Kidney (tissue), 14 donors: Measurements from ENCODE around the gene SH3RF3. TPM values are rescaled to one million over a fixed set of nuclear protein-coding genes. Genes with fewer than 3 reads are reported as not detected.

Experiments
- DNase-seq, 5 donors: peaks; one replicate each; pipeline ENCODE4 v3.0.0-alpha.2; 2013 to 2020
- FAIRE-seq: peaks from 2 replicates; lab custom pipeline; 2012; peaks lifted over from hg19 to GRCh38; lab: Jason Lieb, UNC
- H3K27ac ChIP-seq, 2 donors: one replicate each; pipeline ENCODE4 v1.7.0; 2013; ENCODE audit warnings: low read depth in 2 of 2, low read length in 2 of 2, inconsistent platforms in 1 of 2
- H3K27me3 ChIP-seq: one replicate; pipeline ENCODE4 v1.7.1; 2013; ENCODE audit warnings: low read length, inconsistent platforms; ENCODE audit not compliant: control insufficient read depth, insufficient read depth
- H3K36me3 ChIP-seq, 3 donors: one replicate each; pipeline versions ENCODE4 v1.7.0 to v1.7.1; 2013; ENCODE audit warnings: low read length in 3 of 3, control low read depth in 1 of 3, inconsistent platforms in 1 of 3; ENCODE audit not compliant: insufficient read depth in 3 of 3, control insufficient read depth in 2 of 3
- H3K4me1 ChIP-seq, 3 donors: one replicate each; pipeline versions ENCODE4 v1.7.0 to v1.7.1; 2013; ENCODE audit warnings: low read length in 3 of 3, inconsistent platforms in 1 of 3, low read depth in 1 of 3; ENCODE audit not compliant: control insufficient read depth in 2 of 3, insufficient read depth in 2 of 3
- H3K4me3 ChIP-seq, 3 donors: one replicate each; pipeline versions ENCODE4 v1.7.0 to v1.8.1; 2013; ENCODE audit warnings: low read length in 3 of 3, control low read depth in 1 of 3, inconsistent platforms in 1 of 3
- H3K9ac ChIP-seq, 3 donors: one replicate each; pipeline versions ENCODE4 v1.7.0 to v1.7.1; 2013; ENCODE audit warnings: low read length in 3 of 3, control low read depth in 1 of 3, inconsistent platforms in 1 of 3
- H3K9me3 ChIP-seq, 3 donors: one replicate each; pipeline versions ENCODE4 v1.7.0 to v1.7.1; 2013; ENCODE audit warnings: low read length in 3 of 3, control low read depth in 1 of 3, inconsistent platforms in 1 of 3; ENCODE audit not compliant: control insufficient read depth in 2 of 3, insufficient read depth in 1 of 3
- intact Hi-C: fragments of 100-400 bp; cut with DNase I; formaldehyde crosslinking; loops from one replicate; pipeline ENCODE4 v1.11.1; 2022
- polyA plus RNA-seq: library from polyadenylated mRNA; stranded (reverse); fragments of 350-450 nt; fragmentation: Illumina TruSeq; extraction: RNeasy Lipid Tissue Mini Kit (QIAGEN cat#74804); gene quantifications from one replicate; pipeline ENCODE4 v1.2.3, GENCODE V29; 2014; ENCODE audit warnings: low read depth, low replicate concordance; ENCODE audit not compliant: insufficient read depth
- total RNA-seq: library from RNA; stranded (reverse); fragmentation: NEBNext Ultra II Directional; extraction: Animal tissue kit (Norgen Biotek cat#: 25700); gene quantifications from one replicate; pipeline ENCODE4 v1.2.1, GENCODE V29; 2021
- TF ChIP-seq, protein P1 (sequence below): IDR thresholded peaks from 3 replicates; pipeline ENCODE4 v1.5.1; 2012; ENCODE audit warnings: mild to moderate bottlenecking, moderate library complexity, borderline replicate concordance; ENCODE audit not compliant: insufficient read depth; ENCODE audit errors: extremely low read depth
- donor health status: control.
- donor health status: control.
- donor health status: control.
- donor health status: control.
- donor health status: control.
- donor health status: DM: yes; HTN: yes; CAD: no.
- donor health status: Normal renal cell carcinoma (clear cell type).

The SH3RF3 gene
- total and polyA plus RNA-seq, 2 donors from 2014 or later: 1.7 to 10.7 TPM

DNA sequence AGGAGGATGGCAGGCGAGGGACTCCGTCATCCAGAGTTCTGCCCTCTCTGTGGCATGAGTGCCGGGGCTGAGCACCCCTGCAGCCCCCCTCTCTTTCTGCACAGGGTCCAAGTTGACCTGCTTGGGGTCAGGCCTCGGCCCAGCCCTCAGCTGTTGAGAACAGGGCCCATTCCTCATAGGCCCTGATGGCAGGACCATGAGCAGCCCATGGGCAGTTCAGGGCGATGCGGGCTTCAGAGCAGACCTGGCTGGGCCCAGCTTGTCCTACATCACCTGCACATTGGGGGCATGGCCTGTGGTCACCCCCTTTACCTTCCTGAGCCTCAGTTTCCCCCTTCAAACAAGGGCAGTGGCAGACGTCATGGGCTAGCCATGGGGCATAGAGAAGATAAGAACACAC, 246.7 kb downstream of the SH3RF3 start:
- Histone ChIP-seq H3K9me3 (no peaks in the 10 kb centered on the region), H3K4me1 (no peaks in the 10 kb centered on the region), H3K9ac (no peak overlapping the region), H3K4me3 (no peak overlapping the region), H3K36me3 (no peaks in the 10 kb centered on the region), H3K27ac (no peak overlapping the region), H3K27me3 (no peaks in the 10 kb centered on the region)
- intact Hi-C loops: no loop called here
- FAIRE-seq: no peak
- TF ChIP-seq, protein P1, sequence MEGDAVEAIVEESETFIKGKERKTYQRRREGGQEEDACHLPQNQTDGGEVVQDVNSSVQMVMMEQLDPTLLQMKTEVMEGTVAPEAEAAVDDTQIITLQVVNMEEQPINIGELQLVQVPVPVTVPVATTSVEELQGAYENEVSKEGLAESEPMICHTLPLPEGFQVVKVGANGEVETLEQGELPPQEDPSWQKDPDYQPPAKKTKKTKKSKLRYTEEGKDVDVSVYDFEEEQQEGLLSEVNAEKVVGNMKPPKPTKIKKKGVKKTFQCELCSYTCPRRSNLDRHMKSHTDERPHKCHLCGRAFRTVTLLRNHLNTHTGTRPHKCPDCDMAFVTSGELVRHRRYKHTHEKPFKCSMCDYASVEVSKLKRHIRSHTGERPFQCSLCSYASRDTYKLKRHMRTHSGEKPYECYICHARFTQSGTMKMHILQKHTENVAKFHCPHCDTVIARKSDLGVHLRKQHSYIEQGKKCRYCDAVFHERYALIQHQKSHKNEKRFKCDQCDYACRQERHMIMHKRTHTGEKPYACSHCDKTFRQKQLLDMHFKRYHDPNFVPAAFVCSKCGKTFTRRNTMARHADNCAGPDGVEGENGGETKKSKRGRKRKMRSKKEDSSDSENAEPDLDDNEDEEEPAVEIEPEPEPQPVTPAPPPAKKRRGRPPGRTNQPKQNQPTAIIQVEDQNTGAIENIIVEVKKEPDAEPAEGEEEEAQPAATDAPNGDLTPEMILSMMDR: no peak
- peak in 3 of 5 donors; percentile 5 to 59 (median 19) for DNase-seq

DNA sequence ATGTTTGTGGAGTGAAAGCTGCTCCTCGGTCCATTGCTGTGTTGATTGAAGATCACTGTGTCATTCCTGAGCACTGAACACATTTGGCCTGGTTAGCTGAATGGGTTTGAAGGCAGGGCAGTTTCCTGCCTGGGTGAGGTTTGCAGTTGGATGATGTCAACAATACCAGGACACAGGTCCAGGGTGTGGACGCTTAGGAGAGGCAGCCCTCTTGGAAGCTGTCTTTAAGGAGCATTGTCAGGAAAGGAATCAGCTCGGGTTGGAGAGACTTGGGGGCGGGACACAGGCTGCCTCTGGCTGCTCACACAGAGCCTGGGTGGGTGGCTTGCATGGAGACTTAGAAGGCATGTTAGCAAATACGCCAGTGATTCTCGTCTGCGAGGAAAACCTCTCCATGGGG, 247.1 kb downstream of the SH3RF3 start:
- no peaks in the 10 kb centered on the region for H3K4me1 ChIP-seq
- no peaks in the 10 kb centered on the region for H3K36me3 ChIP-seq
- no peaks in the 10 kb centered on the region for H3K27me3 ChIP-seq
- H3K27ac ChIP-seq: no peak overlapping the region
- DNase-seq (peak in 1 of 5 donors; percentile 39), FAIRE-seq (no peak)
- H3K4me3 ChIP-seq: no peak overlapping the region
- H3K9me3 ChIP-seq: no peaks in the 10 kb centered on the region
- TF ChIP-seq, protein P1: no peak
- intact Hi-C loops: no loop called here
- no peak overlapping the region for H3K9ac ChIP-seq

DNA sequence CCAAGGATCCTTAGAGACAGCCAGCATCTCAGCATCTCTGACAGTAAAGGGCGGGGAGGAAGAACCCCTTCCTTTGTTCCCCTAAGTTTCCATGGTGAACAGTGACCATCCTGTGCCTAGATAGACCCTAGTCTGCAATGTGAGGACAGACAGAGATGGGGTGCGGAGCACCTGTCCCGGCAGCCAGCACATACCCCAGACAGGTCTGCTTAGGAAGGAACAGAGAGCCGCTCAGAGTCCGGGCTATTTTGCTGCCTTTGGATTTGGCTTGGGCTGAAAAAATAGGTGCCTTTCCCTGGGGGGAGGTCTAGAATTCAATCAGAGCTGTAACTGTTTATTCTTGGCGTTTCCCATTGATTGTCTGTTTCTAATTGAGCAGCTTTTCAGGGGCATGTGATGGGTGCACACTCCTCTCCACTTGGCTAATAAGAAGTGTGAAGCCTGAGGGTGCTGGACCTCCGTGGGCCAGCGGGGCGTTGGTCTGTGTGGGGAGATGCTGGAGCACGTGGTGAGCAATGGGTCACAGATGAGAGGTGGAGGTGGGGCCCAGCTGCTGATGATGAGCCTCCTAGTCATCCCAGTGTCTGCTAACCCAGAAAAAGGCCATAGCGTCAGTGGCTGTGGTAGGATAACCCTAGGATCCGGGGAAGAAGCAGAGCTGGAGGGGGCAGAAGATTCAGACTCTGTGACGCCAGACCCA, 247.9 kb downstream of the SH3RF3 start:
- Histone ChIP-seq H3K27me3 (no peaks in the 10 kb centered on the region), H3K36me3 (no peaks in the 10 kb centered on the region), H3K4me3 (no peak overlapping the region), H3K9me3 (no peaks in the 10 kb centered on the region), H3K4me1 (no peaks in the 10 kb centered on the region), H3K9ac (no peak overlapping the region), H3K27ac (no peak overlapping the region)
- peak in 2 of 5 donors; percentile 3 to 33 for DNase-seq
- intact Hi-C loops: no loop called here
- TF ChIP-seq, protein P1: no peak
- no peak for FAIRE-seq

DNA sequence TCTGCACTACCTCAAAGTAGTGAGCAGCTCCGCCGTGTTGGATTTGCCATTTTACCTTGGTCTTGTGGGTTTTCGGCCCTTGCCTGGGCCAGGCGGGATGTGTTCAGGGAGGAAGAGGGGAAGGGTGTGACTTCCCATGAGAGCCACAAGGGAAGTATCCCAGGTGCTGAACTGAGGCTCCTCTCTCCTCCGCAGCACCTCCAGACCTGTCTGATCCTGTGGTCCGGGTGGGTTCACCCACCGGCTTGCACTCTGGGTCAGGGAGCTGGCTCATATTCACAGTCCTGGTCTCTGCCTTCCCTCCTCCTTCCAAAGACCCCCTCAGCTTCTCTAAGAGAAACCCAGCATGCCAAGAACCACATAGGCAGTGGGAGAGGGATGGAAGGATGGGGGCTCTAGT, 249.0 kb downstream of the SH3RF3 start:
- H3K9ac ChIP-seq: no peak overlapping the region
- FAIRE-seq (no peak), DNase-seq (peak in 1 of 5 donors; percentile 37)
- peaks cover 0 to 7% (median 0%) of the 10 kb centered on the region in 3 donors for H3K4me1 ChIP-seq
- H3K4me3 ChIP-seq: no peak overlapping the region
- no peaks in the 10 kb centered on the region for H3K36me3 ChIP-seq
- no peak overlapping the region for H3K27ac ChIP-seq
- intact Hi-C loops: no loop called here
- TF ChIP-seq, protein P1: no peak
- no peaks in the 10 kb centered on the region for H3K9me3 ChIP-seq
- H3K27me3 ChIP-seq: no peaks in the 10 kb centered on the region
